Peyer's patch (tissue), 4 donors: ENCODE results near the gene KRT9. TPM values are rescaled to one million over a fixed set of nuclear protein-coding genes. Genes with fewer than 3 reads are reported as not detected.

Source experiments
- DNase-seq, 3 donors: peaks; one replicate each; pipeline ENCODE4 v3.0.0-alpha.2; 2017 to 2019
- H3K27ac ChIP-seq, 4 donors: fragments of 200-600 bp; sonication (generic); one replicate each; pipeline ENCODE4 v1.5.1; 2016 to 2019
- H3K27me3 ChIP-seq, 2 donors: fragments of 200-600 bp; sonication (generic); one replicate each; pipeline ENCODE4 v1.5.1; 2019
- H3K36me3 ChIP-seq, 3 donors: fragments of 200-600 bp; sonication (generic); one replicate each; pipeline ENCODE4 v1.5.1; 2016 to 2019
- H3K4me1 ChIP-seq, 4 donors: fragments of 200-600 bp; sonication (generic); one replicate each; pipeline ENCODE4 v1.5.1; 2016 to 2019
- H3K4me3 ChIP-seq, 4 donors: fragments of 200-600 bp; sonication (generic); 1 replicate in 3 of 4; 2 replicates in 1 of 4; pipeline ENCODE4 v1.5.1; 2016 to 2019; ENCODE audit warnings: mild to moderate bottlenecking in 1 of 4
- H3K9me3 ChIP-seq, 4 donors: fragments of 200-600 bp; sonication (generic); one replicate each; pipeline ENCODE4 v1.5.1; 2016 to 2019; ENCODE audit warnings: mild to moderate bottlenecking in 1 of 4
- POLR2A ChIP-seq, 2 donors: fragments of 450-650 bp; IDR thresholded peaks; one replicate each; pipeline ENCODE4 v1.5.1; 2017; ENCODE audit warnings: antibody characterized with exemption in 2 of 2, mild to moderate bottlenecking in 2 of 2, moderate library complexity in 2 of 2
- total RNA-seq, 4 donors: library from RNA; depleted of rRNA; stranded (reverse); fragments of >200 nt; gene quantifications; one replicate each; pipeline ENCODE4 v1.1.0, GENCODE V29; 2016
- TF ChIP-seq, protein P1 (sequence below), 6 experiments: fragments of 450-650 bp in 4 of 6; fragments of 200-600 bp in 2 of 6; sonication (generic) in 1 of 6; IDR thresholded peaks; one replicate each; pipeline ENCODE4 v1.5.1; 2017 to 2019; ENCODE audit warnings: antibody characterized with exemption in 6 of 6, mild to moderate bottlenecking in 3 of 6, moderate library complexity in 1 of 6

The KRT9 gene
- total RNA-seq, 4 donors from 2014 or later: not detected

DNA sequence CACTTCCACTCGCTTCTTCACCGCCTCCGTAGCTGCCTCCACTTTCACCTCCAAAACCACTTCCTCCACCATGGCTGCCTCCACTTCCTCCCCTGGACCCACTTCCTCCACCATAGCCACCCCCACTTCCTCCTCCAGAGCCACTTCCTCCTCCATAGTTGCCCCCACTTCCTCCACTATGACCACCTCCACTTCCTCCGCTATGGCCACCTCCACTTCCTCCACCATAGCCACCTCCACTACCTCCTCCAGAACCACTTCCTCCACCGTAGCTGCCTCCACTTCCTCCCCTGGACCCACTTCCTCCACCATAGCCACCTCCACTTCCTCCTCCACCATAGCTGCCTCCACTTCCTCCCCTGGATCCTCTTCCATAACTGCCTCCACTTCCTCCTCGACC, 4.5 kb downstream of the KRT9 start:
- H3K9me3 ChIP-seq: no peaks in the 10 kb centered on the region
- no peak for TF ChIP-seq POLR2A (IDR thresholded peaks at IDR 0.05)
- TF ChIP-seq, protein P1, sequence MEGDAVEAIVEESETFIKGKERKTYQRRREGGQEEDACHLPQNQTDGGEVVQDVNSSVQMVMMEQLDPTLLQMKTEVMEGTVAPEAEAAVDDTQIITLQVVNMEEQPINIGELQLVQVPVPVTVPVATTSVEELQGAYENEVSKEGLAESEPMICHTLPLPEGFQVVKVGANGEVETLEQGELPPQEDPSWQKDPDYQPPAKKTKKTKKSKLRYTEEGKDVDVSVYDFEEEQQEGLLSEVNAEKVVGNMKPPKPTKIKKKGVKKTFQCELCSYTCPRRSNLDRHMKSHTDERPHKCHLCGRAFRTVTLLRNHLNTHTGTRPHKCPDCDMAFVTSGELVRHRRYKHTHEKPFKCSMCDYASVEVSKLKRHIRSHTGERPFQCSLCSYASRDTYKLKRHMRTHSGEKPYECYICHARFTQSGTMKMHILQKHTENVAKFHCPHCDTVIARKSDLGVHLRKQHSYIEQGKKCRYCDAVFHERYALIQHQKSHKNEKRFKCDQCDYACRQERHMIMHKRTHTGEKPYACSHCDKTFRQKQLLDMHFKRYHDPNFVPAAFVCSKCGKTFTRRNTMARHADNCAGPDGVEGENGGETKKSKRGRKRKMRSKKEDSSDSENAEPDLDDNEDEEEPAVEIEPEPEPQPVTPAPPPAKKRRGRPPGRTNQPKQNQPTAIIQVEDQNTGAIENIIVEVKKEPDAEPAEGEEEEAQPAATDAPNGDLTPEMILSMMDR (IDR thresholded peaks at IDR 0.05): no peak

GRCh38 chr17:41565338-41565737, 6.5 kb downstream of the KRT9 start:
- TF ChIP-seq, protein P1 (IDR thresholded peaks at IDR 0.05): no peak
- no peak for TF ChIP-seq POLR2A (IDR thresholded peaks at IDR 0.05)
- no peaks in the 10 kb centered on the region for H3K36me3 ChIP-seq
- no peaks in the 10 kb centered on the region for H3K27me3 ChIP-seq
- H3K27ac ChIP-seq: no peak overlapping the region
- no peak overlapping the region for H3K4me3 ChIP-seq
- no peaks in the 10 kb centered on the region for H3K4me1 ChIP-seq
- no peaks in the 10 kb centered on the region for H3K9me3 ChIP-seq
- DNase-seq: no peak

More for the DNA sequence above, 4.5 kb downstream of the KRT9 start:
- no peak overlapping the region for H3K4me3 ChIP-seq
- no peaks in the 10 kb centered on the region for H3K4me1 ChIP-seq
- no peaks in the 10 kb centered on the region for H3K27me3 ChIP-seq
- no peaks in the 10 kb centered on the region for H3K36me3 ChIP-seq
- no peak for DNase-seq
- H3K27ac ChIP-seq: no peak overlapping the region

DNA sequence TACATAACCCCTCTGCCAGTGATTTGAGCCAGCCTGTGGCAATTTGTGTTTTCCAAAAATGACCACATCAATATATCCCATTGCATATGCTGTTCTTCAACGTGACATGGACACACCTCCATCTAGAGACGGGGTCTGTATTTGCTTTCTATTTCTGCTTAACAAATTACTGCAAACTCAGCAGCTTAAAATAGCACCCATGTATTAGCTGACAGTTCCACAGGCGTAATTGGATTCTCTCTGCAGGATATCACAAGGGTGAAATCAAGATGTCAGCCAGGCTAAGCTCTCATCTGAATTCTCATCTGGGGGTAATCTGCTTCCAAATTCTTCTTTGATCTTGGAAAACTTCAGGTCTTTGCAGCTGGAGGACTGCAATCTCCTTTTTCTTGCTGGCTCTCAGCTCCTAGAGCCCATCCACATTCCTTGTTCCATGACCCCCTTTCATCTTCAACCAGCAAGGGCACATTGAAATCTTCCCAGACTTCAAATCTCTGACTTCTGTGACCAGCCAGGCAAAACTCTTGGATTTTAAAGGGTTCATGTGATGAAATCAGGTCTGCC, 8.2 kb downstream of the KRT9 start:
- H3K9me3 ChIP-seq: no peaks in the 10 kb centered on the region
- no peak for TF ChIP-seq POLR2A (IDR thresholded peaks at IDR 0.05)
- TF ChIP-seq, protein P1 (IDR thresholded peaks at IDR 0.05): no peak
- no peaks in the 10 kb centered on the region for H3K27me3 ChIP-seq
- H3K4me3 ChIP-seq: no peak overlapping the region
- no peaks in the 10 kb centered on the region for H3K36me3 ChIP-seq
- no peaks in the 10 kb centered on the region for H3K4me1 ChIP-seq
- no peak for DNase-seq
- H3K27ac ChIP-seq: no peak overlapping the region

DNA sequence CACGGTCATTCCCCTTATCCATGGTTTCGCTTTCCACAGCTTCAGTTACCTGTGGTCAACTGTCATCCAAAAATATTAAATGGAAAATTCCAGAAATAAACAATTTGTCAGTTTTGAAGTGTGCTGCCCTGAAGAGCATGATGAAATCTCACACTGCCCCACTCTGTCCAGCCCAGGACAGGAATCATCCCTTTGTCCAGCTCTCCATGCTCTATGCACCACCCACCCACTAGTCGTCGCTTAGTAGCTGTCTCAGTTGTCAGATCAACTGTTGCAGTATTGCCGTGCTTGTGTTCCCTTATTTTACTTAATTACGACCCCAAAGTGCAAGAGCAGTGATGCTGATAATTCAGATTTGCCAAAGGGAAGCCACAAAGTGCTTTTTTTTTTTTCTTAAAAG, 10.3 kb downstream of the KRT9 start:
- Histone ChIP-seq H3K4me1 (no peaks in the 10 kb centered on the region), H3K9me3 (no peaks in the 10 kb centered on the region), H3K27me3 (no peaks in the 10 kb centered on the region), H3K27ac (no peak overlapping the region), H3K36me3 (no peaks in the 10 kb centered on the region), H3K4me3 (no peak overlapping the region)
- DNase-seq: no peak
- no peak for TF ChIP-seq POLR2A (IDR thresholded peaks at IDR 0.05)
- TF ChIP-seq, protein P1 (IDR thresholded peaks at IDR 0.05): no peak

DNA sequence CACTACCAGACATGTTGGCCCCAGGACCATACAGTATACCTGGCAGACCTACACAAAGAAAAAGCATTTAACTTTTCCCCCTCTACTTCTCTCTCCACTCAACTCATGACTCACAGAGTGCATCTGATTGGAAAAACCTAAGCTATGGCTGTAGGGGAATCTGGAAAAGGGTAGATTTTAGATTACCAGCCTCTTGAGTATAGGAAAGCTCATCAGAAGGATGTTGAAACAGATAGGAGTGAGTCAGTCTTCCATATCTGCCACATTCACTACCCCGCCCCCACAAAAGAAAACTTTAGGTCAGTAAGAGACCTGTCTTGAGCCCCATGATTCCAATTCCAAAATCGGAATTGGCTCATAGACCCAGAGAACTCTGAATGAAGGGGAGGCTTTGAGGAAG, 12.3 kb downstream of the KRT9 start:
- no peak for TF ChIP-seq POLR2A (IDR thresholded peaks at IDR 0.05)
- TF ChIP-seq, protein P1 (IDR thresholded peaks at IDR 0.05): no peak
- no peaks in the 10 kb centered on the region for H3K36me3 ChIP-seq

DNA sequence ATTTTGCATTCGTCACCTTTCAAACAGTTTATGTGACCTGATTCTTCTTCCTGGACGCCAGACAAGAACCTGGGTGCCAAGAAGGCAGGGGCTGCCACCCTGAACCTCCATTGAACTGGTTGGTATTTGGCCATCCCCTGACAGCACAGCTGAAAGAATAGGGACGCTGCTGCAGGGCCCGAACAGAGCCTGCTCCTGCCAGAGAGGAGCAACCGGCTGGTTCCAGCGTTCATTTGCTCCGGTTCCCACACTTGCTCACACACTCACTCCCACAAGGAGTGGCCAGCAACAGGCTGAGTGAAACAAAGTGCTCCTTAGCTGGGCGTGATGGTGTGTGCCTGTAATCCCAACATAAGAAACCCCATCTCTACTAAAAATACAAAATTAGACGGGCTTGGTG, 14.9 kb downstream of the KRT9 start:
- no peak overlapping the region for H3K4me3 ChIP-seq
- no peak for DNase-seq
- H3K27ac ChIP-seq: peak overlapping the region in 1 of 4 donors; percentile 64
- H3K36me3 ChIP-seq: no peaks in the 10 kb centered on the region
- peaks cover 0 to 16% (median 2%) of the 10 kb centered on the region in 4 donors for H3K4me1 ChIP-seq
- TF ChIP-seq POLR2A (IDR thresholded peaks at IDR 0.05): no peak
- TF ChIP-seq, protein P1 (IDR thresholded peaks at IDR 0.05): no peak
- H3K9me3 ChIP-seq: no peaks in the 10 kb centered on the region
- no peaks in the 10 kb centered on the region for H3K27me3 ChIP-seq

More for the DNA sequence above, 12.3 kb downstream of the KRT9 start:
- Histone ChIP-seq H3K4me3 (no peak overlapping the region), H3K27ac (no peak overlapping the region), H3K27me3 (no peaks in the 10 kb centered on the region), H3K9me3 (no peaks in the 10 kb centered on the region), H3K4me1 (peaks cover 0 to 12% (median 2%) of the 10 kb centered on the region in 4 donors)
- DNase-seq: no peak
